VCaP (cell line): Measurements from ENCODE around the gene MSRB1.
A peak's percentile ranks its signal among the peaks of the same experiment; 100 is the strongest.

Source experiments
- H3K27ac ChIP-seq: fragments of 450-650 bp; 2 replicates; pipeline ENCODE4 v1.5.1; 2017
- TF ChIP-seq, protein P1 (sequence below): fragments of 450-650 bp; conservative IDR thresholded peaks from 2 replicates; pipeline ENCODE4 v1.5.1; 2017; ENCODE audit warnings: mild to moderate bottlenecking, moderate library complexity

MSRB1 gene

GRCh38 chr16:1989209-1990100 lies 46.5 kb upstream of the MSRB1 start, which contains the start of gene SYNGR3:
SYNGR3 (plus strand) TSS chr16:1989970; CDS start chr16:1990103, 133 bp downstream.
- H3K27ac ChIP-seq: peak within 1 kb of the TSS; percentile 13; the same call in 1 of the 2 replicates
- TF ChIP-seq, protein P1, sequence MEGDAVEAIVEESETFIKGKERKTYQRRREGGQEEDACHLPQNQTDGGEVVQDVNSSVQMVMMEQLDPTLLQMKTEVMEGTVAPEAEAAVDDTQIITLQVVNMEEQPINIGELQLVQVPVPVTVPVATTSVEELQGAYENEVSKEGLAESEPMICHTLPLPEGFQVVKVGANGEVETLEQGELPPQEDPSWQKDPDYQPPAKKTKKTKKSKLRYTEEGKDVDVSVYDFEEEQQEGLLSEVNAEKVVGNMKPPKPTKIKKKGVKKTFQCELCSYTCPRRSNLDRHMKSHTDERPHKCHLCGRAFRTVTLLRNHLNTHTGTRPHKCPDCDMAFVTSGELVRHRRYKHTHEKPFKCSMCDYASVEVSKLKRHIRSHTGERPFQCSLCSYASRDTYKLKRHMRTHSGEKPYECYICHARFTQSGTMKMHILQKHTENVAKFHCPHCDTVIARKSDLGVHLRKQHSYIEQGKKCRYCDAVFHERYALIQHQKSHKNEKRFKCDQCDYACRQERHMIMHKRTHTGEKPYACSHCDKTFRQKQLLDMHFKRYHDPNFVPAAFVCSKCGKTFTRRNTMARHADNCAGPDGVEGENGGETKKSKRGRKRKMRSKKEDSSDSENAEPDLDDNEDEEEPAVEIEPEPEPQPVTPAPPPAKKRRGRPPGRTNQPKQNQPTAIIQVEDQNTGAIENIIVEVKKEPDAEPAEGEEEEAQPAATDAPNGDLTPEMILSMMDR: no peak

DNA sequence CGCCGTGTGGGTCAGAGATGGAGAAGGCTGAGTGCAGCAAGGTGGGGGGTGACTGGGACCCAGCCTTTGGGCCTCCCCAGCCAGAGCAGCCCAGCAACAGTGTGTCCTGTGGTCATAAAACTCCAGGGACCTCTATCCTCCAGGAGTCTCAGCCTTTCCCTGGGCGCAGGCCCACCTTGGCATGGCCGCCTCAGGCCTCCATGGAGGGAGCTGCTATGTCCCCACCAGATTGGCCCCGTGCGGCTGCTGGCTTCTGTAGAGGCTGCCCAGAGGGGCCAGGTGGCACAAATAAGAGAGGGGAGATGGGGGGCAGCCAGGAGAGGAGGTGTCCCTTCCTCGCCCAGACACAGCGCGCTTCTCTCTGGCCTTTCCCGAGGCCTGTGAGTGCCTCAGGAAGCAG lies 44.2 kb upstream of the MSRB1 start:
- H3K27ac ChIP-seq: no peak overlapping the region
- TF ChIP-seq, protein P1: no peak

DNA sequence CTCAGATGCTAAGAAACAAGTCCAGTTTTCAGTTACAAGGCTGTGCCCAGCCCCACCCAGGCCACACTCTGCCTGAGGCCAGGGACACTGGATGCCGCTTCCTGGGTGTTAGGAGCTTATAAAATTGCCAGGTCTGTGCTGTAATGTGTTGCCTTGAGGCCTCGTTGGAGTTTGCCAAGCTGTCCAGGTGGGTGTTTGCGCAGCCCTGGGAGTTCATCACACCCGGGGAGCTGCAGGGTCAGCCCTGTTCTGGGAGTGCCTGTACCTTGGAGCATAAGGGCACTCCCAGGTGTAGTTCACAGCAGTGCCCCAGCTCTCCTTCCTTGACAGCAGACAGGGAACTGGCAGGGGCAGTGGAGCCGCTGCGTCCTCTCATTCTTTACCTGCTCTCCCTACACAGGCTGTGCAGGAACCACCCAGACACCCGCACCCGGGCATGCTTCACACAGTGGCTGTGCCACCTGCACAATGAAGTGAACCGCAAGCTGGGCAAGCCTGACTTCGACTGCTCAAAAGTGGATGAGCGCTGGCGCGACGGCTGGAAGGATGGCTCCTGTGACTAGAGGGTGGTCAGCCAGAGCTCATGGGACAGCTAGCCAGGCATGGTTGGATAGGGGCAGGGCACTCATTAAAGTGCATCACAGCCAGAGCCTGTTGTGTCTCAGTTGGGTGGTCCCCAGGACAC lies 42.6 kb upstream of the MSRB1 start:
- H3K27ac ChIP-seq: peak overlapping the region; percentile 81; the same call in 1 of the 2 replicates
- TF ChIP-seq, protein P1: no peak

DNA sequence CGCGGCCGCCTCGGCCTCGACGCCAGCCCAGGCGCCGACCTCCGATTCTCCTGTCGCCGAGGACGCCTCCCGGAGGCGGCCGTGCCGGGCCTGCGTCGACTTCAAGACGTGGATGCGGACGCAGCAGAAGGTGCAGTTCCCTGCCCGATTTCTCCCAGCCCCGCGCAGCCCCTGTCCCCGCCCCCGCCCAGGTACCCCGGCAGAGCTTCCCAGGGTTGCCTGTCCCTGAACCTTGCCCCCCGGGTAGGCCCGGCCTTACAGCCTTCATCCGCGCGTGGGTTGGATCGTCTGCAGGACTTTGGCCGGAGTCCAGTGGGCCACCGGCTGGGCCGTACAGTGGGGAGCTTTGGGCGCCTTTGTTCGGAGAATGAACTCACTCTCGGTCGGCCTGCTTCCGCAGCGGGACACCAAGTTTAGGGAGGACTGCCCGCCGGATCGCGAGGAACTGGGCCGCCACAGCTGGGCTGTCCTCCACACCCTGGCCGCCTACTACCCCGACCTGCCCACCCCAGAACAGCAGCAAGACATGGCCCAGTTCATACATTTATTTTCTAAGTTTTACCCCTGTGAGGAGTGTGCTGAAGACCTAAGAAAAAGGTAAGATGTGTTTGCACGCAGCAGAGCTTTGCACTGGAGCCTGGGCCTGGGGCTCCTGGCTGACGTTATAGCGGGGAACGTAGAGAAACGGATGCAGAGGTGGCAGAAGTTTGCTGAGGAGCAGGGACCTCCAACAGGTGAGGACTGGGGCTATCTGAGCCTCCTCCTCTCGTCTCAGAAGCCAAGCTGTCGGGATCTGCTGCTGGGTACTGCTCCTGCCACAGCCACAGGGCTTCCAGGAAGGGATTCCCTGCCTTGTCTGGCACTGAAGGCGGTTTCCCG lies 41.6 kb upstream of the MSRB1 start:
- peak overlapping the region; percentile 81 for H3K27ac ChIP-seq
- TF ChIP-seq, protein P1: no peak

DNA sequence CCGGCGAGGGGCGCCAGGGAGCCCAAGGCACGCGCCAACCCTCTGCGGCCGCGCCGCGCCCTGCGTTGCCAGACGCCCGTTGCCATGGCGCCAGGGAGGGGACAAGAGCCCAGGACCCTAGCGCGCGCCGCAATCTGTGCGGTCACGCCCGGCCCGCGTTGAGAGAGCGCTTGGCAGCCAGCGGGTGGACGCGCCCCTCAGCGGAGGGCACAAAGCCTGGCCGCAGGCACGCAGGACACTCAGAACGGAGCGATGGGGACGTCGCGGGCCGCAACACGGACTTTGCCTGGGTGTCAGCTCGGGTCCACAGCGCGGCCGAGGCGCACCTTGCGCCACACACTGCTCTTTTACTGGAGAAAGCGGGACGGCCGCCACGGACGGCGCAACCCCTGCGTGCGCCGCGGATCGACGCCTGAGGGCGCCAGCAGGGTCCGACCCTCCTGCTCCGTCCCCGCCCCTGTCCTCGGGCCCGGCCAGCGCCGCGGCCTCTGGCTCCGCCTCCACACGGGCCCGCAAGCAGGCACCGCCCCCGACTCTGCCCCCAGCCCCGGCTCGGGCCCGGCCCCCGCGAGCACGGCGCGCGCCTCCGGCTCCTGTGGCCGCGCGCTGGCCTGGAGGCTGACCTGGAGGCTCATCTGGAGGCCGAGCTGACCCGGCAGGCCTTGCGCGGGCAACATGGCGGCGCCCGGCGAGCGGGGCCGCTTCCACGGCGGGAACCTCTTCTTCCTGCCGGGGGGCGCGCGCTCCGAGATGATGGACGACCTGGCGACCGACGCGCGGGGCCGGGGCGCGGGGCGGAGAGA lies 40.7 kb upstream of the MSRB1 start, which contains the start of gene GFER:
Gene GFER, plus strand, starts transcription at position 650 of the 803 bp plus-strand sequence. Its CDS starts 26 bp downstream, at position 676.
- TF ChIP-seq, protein P1: peak; percentile 51
- H3K27ac ChIP-seq: peak within 1 kb of the TSS; percentile 81

GRCh38 chr16:1982991-1983543 lies 40.1 kb upstream of the MSRB1 start:
- H3K27ac ChIP-seq: peak overlapping the region; percentile 81
- TF ChIP-seq, protein P1: no peak
